GM12878 (cell line): ENCODE measurements around the gene OR2T2. TPM values are rescaled to one million over a fixed set of nuclear protein-coding genes. Genes with fewer than 3 reads are reported as not detected.

Experiments
- polyA plus RNA-seq, 11 experiments: library from polyadenylated mRNA; depleted of rRNA in 4 of 11; unstranded in 6 of 11; stranded (reverse) in 5 of 11; fragments of >200 nt; fragmentation: Nextera tagmentation in 4 of 11; fragmentation: Illumina TruSeq in 1 of 11; extraction: Ambion mirVana in 4 of 11; extraction: Trizol in 1 of 11; gene quantifications; 1 replicate in 1 of 11; 2 replicates in 10 of 11; pipeline versions ENCODE4 v1.2.1 to v1.2.3, GENCODE V29; 2011 to 2016; ENCODE audit warnings: inconsistent platforms in 2 of 11, missing spikeins in 2 of 11, low read depth in 1 of 11
- total RNA-seq, 4 experiments: library from RNA; depleted of rRNA in 3 of 4; stranded (reverse); fragments of >200 nt in 3 of 4; fragmentation: Illumina TruSeq in 1 of 4; extraction: Trizol in 1 of 4; gene quantifications; 2 replicates each; pipeline versions ENCODE4 v1.2.1 to v1.2.3, GENCODE V29; 2013 to 2021

Gene OR2T2
- total and polyA plus RNA-seq, 10 of the 15 experiments (the other 5 are each of a cell fraction or from before 2014, with no cell fraction given): 0.07 to 7.0 (median 1.2) TPM

Other genes starting within 250 kb of the OR2T2 start
Only the 7 nearest of the 18 such genes appear.
- not detected in 2 replicates for gene OR14C36, start 96.9 kb upstream of the OR2T2 start, total RNA-seq (2014; rRNA removed)
- not detected in 2 replicates for gene OR14C36, start 96.9 kb upstream of the OR2T2 start, total RNA-seq (2014; rRNA removed; fragmentation: Illumina TruSeq; extraction: Trizol)
- gene OR14C36, start 96.9 kb upstream of the OR2T2 start, total RNA-seq (2021): not detected in 2 replicates
- not detected in 2 replicates for gene OR14C36, start 96.9 kb upstream of the OR2T2 start, polyA plus RNA-seq (2011; rRNA removed)
- not detected in 2 replicates for gene OR14C36, start 96.9 kb upstream of the OR2T2 start, polyA plus RNA-seq (2014; fragmentation: Illumina TruSeq; extraction: Trizol)
- gene OR14C36, start 96.9 kb upstream of the OR2T2 start, polyA plus RNA-seq (2014; fragmentation: Nextera tagmentation; extraction: Ambion mirVana): not detected
- gene OR14C36, start 96.9 kb upstream of the OR2T2 start, polyA plus RNA-seq (2014; rRNA removed): not detected in 2 replicates
- gene OR14C36, start 96.9 kb upstream of the OR2T2 start, polyA plus RNA-seq (2016; fragmentation: Nextera tagmentation; extraction: Ambion mirVana): not detected
- not detected in 2 replicates for gene OR2T4, start 84.0 kb upstream of the OR2T2 start, total RNA-seq (2014; rRNA removed)
- 0.18 and 0.22 TPM in 2 replicates for gene OR2T4, start 84.0 kb upstream of the OR2T2 start, total RNA-seq (2014; rRNA removed; fragmentation: Illumina TruSeq; extraction: Trizol)
- not detected in 2 replicates for gene OR2T4, start 84.0 kb upstream of the OR2T2 start, total RNA-seq (2021)
- gene OR2T4, start 84.0 kb upstream of the OR2T2 start, polyA plus RNA-seq (2011; rRNA removed): 0.19 and 0.30 TPM in 2 replicates
- gene OR2T4, start 84.0 kb upstream of the OR2T2 start, polyA plus RNA-seq (2014; fragmentation: Illumina TruSeq; extraction: Trizol): not detected in 2 replicates
- gene OR2T4, start 84.0 kb upstream of the OR2T2 start, polyA plus RNA-seq (2014; fragmentation: Nextera tagmentation; extraction: Ambion mirVana): not detected
- not detected in 2 replicates for gene OR2T4, start 84.0 kb upstream of the OR2T2 start, polyA plus RNA-seq (2014; rRNA removed)
- not detected for gene OR2T4, start 84.0 kb upstream of the OR2T2 start, polyA plus RNA-seq (2016; fragmentation: Nextera tagmentation; extraction: Ambion mirVana)
- gene OR2T6, start 69.9 kb upstream of the OR2T2 start, total RNA-seq (2014; rRNA removed): not detected in 2 replicates
- not detected in 2 replicates for gene OR2T6, start 69.9 kb upstream of the OR2T2 start, total RNA-seq (2014; rRNA removed; fragmentation: Illumina TruSeq; extraction: Trizol)
- not detected in 2 replicates for gene OR2T6, start 69.9 kb upstream of the OR2T2 start, total RNA-seq (2021)
- gene OR2T6, start 69.9 kb upstream of the OR2T2 start, polyA plus RNA-seq (2011; rRNA removed): not detected in 2 replicates
- gene OR2T6, start 69.9 kb upstream of the OR2T2 start, polyA plus RNA-seq (2014; fragmentation: Illumina TruSeq; extraction: Trizol): not detected in 2 replicates
- gene OR2T6, start 69.9 kb upstream of the OR2T2 start, polyA plus RNA-seq (2014; fragmentation: Nextera tagmentation; extraction: Ambion mirVana): not detected
- not detected in 2 replicates for gene OR2T6, start 69.9 kb upstream of the OR2T2 start, polyA plus RNA-seq (2014; rRNA removed)
- not detected for gene OR2T6, start 69.9 kb upstream of the OR2T2 start, polyA plus RNA-seq (2016; fragmentation: Nextera tagmentation; extraction: Ambion mirVana)
- gene OR2T1, start 42.6 kb upstream of the OR2T2 start, total RNA-seq (2014; rRNA removed): not detected in 2 replicates
- gene OR2T1, start 42.6 kb upstream of the OR2T2 start, total RNA-seq (2014; rRNA removed; fragmentation: Illumina TruSeq; extraction: Trizol): not detected in 2 replicates
- not detected in 2 replicates for gene OR2T1, start 42.6 kb upstream of the OR2T2 start, total RNA-seq (2021)
- 0.04 TPM in 1 of 2 replicates, not detected in the other for gene OR2T1, start 42.6 kb upstream of the OR2T2 start, polyA plus RNA-seq (2011; rRNA removed)
- not detected in 2 replicates for gene OR2T1, start 42.6 kb upstream of the OR2T2 start, polyA plus RNA-seq (2014; fragmentation: Illumina TruSeq; extraction: Trizol)
- under 1 TPM in 1 of 2 experiments, not detected in 1; 0.02 TPM for gene OR2T1, start 42.6 kb upstream of the OR2T2 start, polyA plus RNA-seq (2014; fragmentation: Nextera tagmentation; extraction: Ambion mirVana)
- gene OR2T1, start 42.6 kb upstream of the OR2T2 start, polyA plus RNA-seq (2014; rRNA removed): not detected in 2 replicates
- not detected for gene OR2T1, start 42.6 kb upstream of the OR2T2 start, polyA plus RNA-seq (2016; fragmentation: Nextera tagmentation; extraction: Ambion mirVana)
- 6.1 and 7.5 TPM in 2 replicates for gene OR2T3, start 27.7 kb downstream of the OR2T2 start, total RNA-seq (2014; rRNA removed)
- 8.5 and 10.1 TPM in 2 replicates for gene OR2T3, start 27.7 kb downstream of the OR2T2 start, total RNA-seq (2014; rRNA removed; fragmentation: Illumina TruSeq; extraction: Trizol)
- gene OR2T3, start 27.7 kb downstream of the OR2T2 start, total RNA-seq (2021): 9.2 and 11.2 TPM in 2 replicates
- 11.0 and 23.3 TPM in 2 replicates for gene OR2T3, start 27.7 kb downstream of the OR2T2 start, polyA plus RNA-seq (2011; rRNA removed)
- gene OR2T3, start 27.7 kb downstream of the OR2T2 start, polyA plus RNA-seq (2014; fragmentation: Illumina TruSeq; extraction: Trizol): 6.4 and 8.3 TPM in 2 replicates
- gene OR2T3, start 27.7 kb downstream of the OR2T2 start, polyA plus RNA-seq (2014; fragmentation: Nextera tagmentation; extraction: Ambion mirVana): 1 to 10 TPM; 2.0 to 2.3 TPM
- 5.4 and 9.2 TPM in 2 replicates for gene OR2T3, start 27.7 kb downstream of the OR2T2 start, polyA plus RNA-seq (2014; rRNA removed)
- 1 to 10 TPM; 4.1 to 4.5 TPM for gene OR2T3, start 27.7 kb downstream of the OR2T2 start, polyA plus RNA-seq (2016; fragmentation: Nextera tagmentation; extraction: Ambion mirVana)
- 0.33 and 1.5 TPM in 2 replicates for gene OR2T5, start 43.0 kb downstream of the OR2T2 start, total RNA-seq (2014; rRNA removed)
- gene OR2T5, start 43.0 kb downstream of the OR2T2 start, total RNA-seq (2014; rRNA removed; fragmentation: Illumina TruSeq; extraction: Trizol): 1.2 and 1.4 TPM in 2 replicates
- gene OR2T5, start 43.0 kb downstream of the OR2T2 start, total RNA-seq (2021): 0.59 and 0.88 TPM in 2 replicates
- gene OR2T5, start 43.0 kb downstream of the OR2T2 start, polyA plus RNA-seq (2011; rRNA removed): 0.81 and 1.4 TPM in 2 replicates
- gene OR2T5, start 43.0 kb downstream of the OR2T2 start, polyA plus RNA-seq (2014; fragmentation: Illumina TruSeq; extraction: Trizol): 0.07 and 0.63 TPM in 2 replicates
- under 1 TPM; 0.08 to 0.31 TPM for gene OR2T5, start 43.0 kb downstream of the OR2T2 start, polyA plus RNA-seq (2014; fragmentation: Nextera tagmentation; extraction: Ambion mirVana)
- 0.88 TPM in 1 of 2 replicates, not detected in the other for gene OR2T5, start 43.0 kb downstream of the OR2T2 start, polyA plus RNA-seq (2014; rRNA removed)
- gene OR2T5, start 43.0 kb downstream of the OR2T2 start, polyA plus RNA-seq (2016; fragmentation: Nextera tagmentation; extraction: Ambion mirVana): under 1 TPM in 1 of 2 experiments, not detected in 1; 0.16 TPM
- gene OR2G6, start 62.4 kb downstream of the OR2T2 start, total RNA-seq (2014; rRNA removed): 1.4 and 2.2 TPM in 2 replicates
- 1.8 and 2.4 TPM in 2 replicates for gene OR2G6, start 62.4 kb downstream of the OR2T2 start, total RNA-seq (2014; rRNA removed; fragmentation: Illumina TruSeq; extraction: Trizol)
- 0.77 and 1.1 TPM in 2 replicates for gene OR2G6, start 62.4 kb downstream of the OR2T2 start, total RNA-seq (2021)
- 1.9 and 2.6 TPM in 2 replicates for gene OR2G6, start 62.4 kb downstream of the OR2T2 start, polyA plus RNA-seq (2011; rRNA removed)
- gene OR2G6, start 62.4 kb downstream of the OR2T2 start, polyA plus RNA-seq (2014; fragmentation: Illumina TruSeq; extraction: Trizol): 0.41 and 0.44 TPM in 2 replicates
- gene OR2G6, start 62.4 kb downstream of the OR2T2 start, polyA plus RNA-seq (2014; fragmentation: Nextera tagmentation; extraction: Ambion mirVana): under 1 TPM; 0.27 to 0.50 TPM
- 0.27 and 0.69 TPM in 2 replicates for gene OR2G6, start 62.4 kb downstream of the OR2T2 start, polyA plus RNA-seq (2014; rRNA removed)
- under 1 TPM; 0.21 to 0.74 TPM for gene OR2G6, start 62.4 kb downstream of the OR2T2 start, polyA plus RNA-seq (2016; fragmentation: Nextera tagmentation; extraction: Ambion mirVana)